ENCODE data around the gene PGPEP1. TPM values are rescaled to one million over a fixed set of nuclear protein-coding genes. Genes with fewer than 3 reads are reported as not detected.

PGPEP1 gene
- total RNA-seq, 1 experiment from 2014 or later, result 25.6 TPM

- no peaks in the 10 kb centered on the region for H3K27me3 Mint-ChIP-seq (ENCODE audit: insufficient read depth, unreplicated experiment)
- peaks cover 17% of the 10 kb centered on the region for H3K36me3 Mint-ChIP-seq (ENCODE audit: insufficient read depth, unreplicated experiment)
- H3K4me3 Mint-ChIP-seq (ENCODE audit: unreplicated experiment), result no peak overlapping the region
- TSS peak; percentile 24 for BruUV-seq (replicated peaks)
- no peak for TF ChIP-seq CTCF (IDR thresholded peaks at IDR 0.05; ENCODE audit: insufficient read depth in 1 of 2, low read depth in 1 of 2, low read length in 1 of 2, severe bottlenecking in 1 of 2, unreplicated experiment in 1 of 2)
- peaks cover 20% of the 10 kb centered on the region for H3K4me1 ChIP-seq
- H3K36me3 ChIP-seq (ENCODE audit: control insufficient read depth, insufficient read depth, low read length), result peaks cover 2% of the 10 kb centered on the region
- H3K4me1 Mint-ChIP-seq (ENCODE audit: low read depth, unreplicated experiment), result peaks cover 7% of the 10 kb centered on the region
- CTCF ChIA-PET, result no interaction called here
- H3K4me3 ChIP-seq (ENCODE audit: low read depth, low read length), result no peak overlapping the region
- no peaks in the 10 kb centered on the region for H3K9me3 ChIP-seq
- intact Hi-C loops (cut with micrococcal nuclease; ENCODE audit: unreplicated experiment), result no loop called here
- DNase-seq, result peak; percentile 60 to 61
- H3K27ac Mint-ChIP-seq (ENCODE audit: unreplicated experiment), result peak overlapping the region; percentile 83
- POLR2A ChIA-PET, result no interaction called here
- no peaks in the 10 kb centered on the region for H3K9me3 Mint-ChIP-seq (ENCODE audit: unreplicated experiment)
- no peaks in the 10 kb centered on the region for H3K27me3 ChIP-seq (replicated peaks; ENCODE audit: control insufficient read depth, insufficient read depth, low read length)
Measured at GRCh38 chr19:18364826-18365528, 24.6 kb downstream of the PGPEP1 start.

GRCh38 chr19:18366021-18366435, 25.6 kb downstream of the PGPEP1 start:
- CTCF ChIA-PET, result interaction anchor here (0.6 kb wide), 1 partner anchor 23 kb away, joined by 10 read pairs; no protein-coding TSS in a partner anchor
- Mint-ChIP-seq H3K36me3 (ENCODE audit: insufficient read depth, unreplicated experiment) (peaks cover 17% of the 10 kb centered on the region), H3K27me3 (ENCODE audit: insufficient read depth, unreplicated experiment) (no peaks in the 10 kb centered on the region), H3K4me3 (ENCODE audit: unreplicated experiment) (no peak overlapping the region), H3K4me1 (ENCODE audit: low read depth, unreplicated experiment) (peaks cover 7% of the 10 kb centered on the region), H3K9me3 (ENCODE audit: unreplicated experiment) (no peaks in the 10 kb centered on the region), H3K27ac (ENCODE audit: unreplicated experiment) (peak overlapping the region; percentile 83)
- POLR2A ChIA-PET, result no interaction called here
- no peak overlapping the region for H3K4me3 ChIP-seq (ENCODE audit: low read depth, low read length)
- H3K9me3 ChIP-seq, result no peaks in the 10 kb centered on the region
- no peaks in the 10 kb centered on the region for H3K27me3 ChIP-seq (replicated peaks; ENCODE audit: control insufficient read depth, insufficient read depth, low read length)
- DNase-seq, result no peak
- intact Hi-C loops (cut with micrococcal nuclease; ENCODE audit: unreplicated experiment), result no loop called here
- H3K36me3 ChIP-seq (ENCODE audit: control insufficient read depth, insufficient read depth, low read length), result peaks cover 2% of the 10 kb centered on the region; the same call in 1 of the 2 replicates
- no peak for TF ChIP-seq CTCF (IDR thresholded peaks at IDR 0.05; ENCODE audit: insufficient read depth in 1 of 2, low read depth in 1 of 2, low read length in 1 of 2, severe bottlenecking in 1 of 2, unreplicated experiment in 1 of 2)
- peaks cover 20% of the 10 kb centered on the region for H3K4me1 ChIP-seq
- no TSS peak for BruUV-seq (replicated peaks)

GRCh38 chr19:18368504-18369222, 28.3 kb downstream of the PGPEP1 start:
- intact Hi-C loops (cut with micrococcal nuclease; ENCODE audit: unreplicated experiment), result no loop called here
- Mint-ChIP-seq H3K27me3 (ENCODE audit: insufficient read depth, unreplicated experiment) (no peaks in the 10 kb centered on the region), H3K4me3 (ENCODE audit: unreplicated experiment) (no peak overlapping the region), H3K9me3 (ENCODE audit: unreplicated experiment) (no peaks in the 10 kb centered on the region), H3K4me1 (ENCODE audit: low read depth, unreplicated experiment) (peaks cover 11% of the 10 kb centered on the region), H3K27ac (ENCODE audit: unreplicated experiment) (peak overlapping the region; percentile 60), H3K36me3 (ENCODE audit: insufficient read depth, unreplicated experiment) (peaks cover 8% of the 10 kb centered on the region)
- Histone ChIP-seq H3K4me1 (peaks cover 33% of the 10 kb centered on the region), H3K9me3 (no peaks in the 10 kb centered on the region), H3K36me3 (ENCODE audit: control insufficient read depth, insufficient read depth, low read length) (no peaks in the 10 kb centered on the region; the same call in 1 of the 2 replicates), H3K27me3 (replicated peaks; ENCODE audit: control insufficient read depth, insufficient read depth, low read length) (no peaks in the 10 kb centered on the region), H3K4me3 (ENCODE audit: low read depth, low read length) (no peak overlapping the region)
- TF ChIP-seq CTCF (IDR thresholded peaks at IDR 0.05; ENCODE audit: insufficient read depth in 1 of 2, low read depth in 1 of 2, low read length in 1 of 2, severe bottlenecking in 1 of 2, unreplicated experiment in 1 of 2), result no peak
- POLR2A ChIA-PET, result interaction anchor here (0.6 kb wide), 1 partner anchor 20 kb away, joined by 3 read pairs; no protein-coding TSS in a partner anchor
- peak in 1 of 2 experiments; percentile 58 for DNase-seq
- no TSS peak for BruUV-seq (replicated peaks)
- CTCF ChIA-PET, result interaction anchor here (0.7 kb wide), 1 partner anchor 177 kb away, joined by 3 read pairs; no protein-coding TSS in a partner anchor

All from Caco-2 (cell line).